OCI-LY1 (cell line): ENCODE measurements around the gene NCF2.

Experiments
- H2AFZ ChIP-seq: fragments of 200-600 bp; sonication (generic), shearing (Covaris generic); 2 replicates; pipeline ENCODE4 v1.6.0; 2014; ENCODE audit warnings: antibody characterized with exemption, mild to moderate bottlenecking, low read length
- H3F3A ChIP-seq: fragments of 200-600 bp; sonication (generic), shearing (Covaris generic); 2 replicates; pipeline ENCODE4 v1.6.0; 2014; ENCODE audit warnings: mild to moderate bottlenecking, antibody characterized with exemption, low read length, moderate library complexity; ENCODE audit not compliant: insufficient read depth
- H3K27ac ChIP-seq: fragments of 200-600 bp; sonication (generic); 2 replicates; pipeline ENCODE4 v1.5.1; 2014; ENCODE audit warnings: low read length, mixed run types, mild to moderate bottlenecking, low read depth; ENCODE audit not compliant: poor library complexity, severe bottlenecking
- H3K27me3 ChIP-seq: fragments of 200-600 bp; sonication (generic); 2 replicates; pipeline ENCODE4 v1.6.0; 2014; ENCODE audit warnings: antibody characterized with exemption, mild to moderate bottlenecking, low read length, moderate library complexity; ENCODE audit not compliant: insufficient read depth
- H3K36me3 ChIP-seq: fragments of 200-600 bp; sonication (generic); 2 replicates; pipeline ENCODE4 v1.6.1; 2014; ENCODE audit warnings: mild to moderate bottlenecking, antibody characterized with exemption, low read length, moderate library complexity, mixed read lengths; ENCODE audit not compliant: insufficient read depth
- H3K4me1 ChIP-seq: fragments of 200-600 bp; sonication (generic); 2 replicates; pipeline ENCODE4 v1.5.1; 2014; ENCODE audit warnings: mild to moderate bottlenecking, low read length, moderate library complexity; ENCODE audit not compliant: insufficient read depth, severe bottlenecking
- H3K4me2 ChIP-seq: fragments of 200-600 bp; sonication (generic), shearing (Covaris generic); 2 replicates; pipeline ENCODE4 v1.6.1; 2014; ENCODE audit warnings: low read length
- H3K4me3 ChIP-seq: fragments of 200-600 bp; sonication (generic); 2 replicates; pipeline ENCODE4 v1.5.1; 2014; ENCODE audit warnings: low read length, low read depth, mild to moderate bottlenecking, mixed read lengths; ENCODE audit not compliant: poor library complexity, severe bottlenecking
- H3K79me2 ChIP-seq: fragments of 200-600 bp; shearing (Covaris generic); 2 replicates; pipeline ENCODE4 v1.6.1; 2016; ENCODE audit warnings: mixed run types, low read length, mixed read lengths; ENCODE audit not compliant: insufficient read depth
- H3K9ac ChIP-seq: fragments of 200-600 bp; sonication (generic), shearing (Covaris generic); 2 replicates; pipeline ENCODE4 v1.6.1; 2014; ENCODE audit warnings: mild to moderate bottlenecking, low read length, mixed read lengths
- H3K9me2 ChIP-seq: fragments of 200-600 bp; sonication (generic), shearing (Covaris generic); 2 replicates; pipeline ENCODE4 v1.6.1; 2014; ENCODE audit warnings: low read depth, mild to moderate bottlenecking, low read length, mixed read lengths
- H3K9me3 ChIP-seq: fragments of 200-600 bp; shearing (Covaris generic); 2 replicates; pipeline ENCODE4 v1.6.1; 2014; ENCODE audit warnings: low read length, mixed read lengths
- H4K20me1 ChIP-seq: fragments of 200-600 bp; sonication (generic), shearing (Covaris generic); 2 replicates; pipeline ENCODE4 v1.6.0; 2016; ENCODE audit warnings: mild to moderate bottlenecking, low read length; ENCODE audit not compliant: insufficient read depth
- CTCF ChIP-seq: fragments of 200-600 bp; sonication (generic), shearing (Covaris generic); IDR thresholded peaks from 2 replicates; pipeline ENCODE4 v1.5.1; 2017; ENCODE audit warnings: mild to moderate bottlenecking, antibody characterized with exemption, low read length, moderate library complexity, mixed read lengths
- EZH2 ChIP-seq: fragments of 200-600 bp; sonication (generic), shearing (Covaris generic); IDR thresholded peaks from 2 replicates; pipeline ENCODE4 v1.8.0; 2017; ENCODE audit warnings: borderline replicate concordance, mixed run types, mild to moderate bottlenecking, antibody characterized with exemption, low read length, moderate library complexity, mixed read lengths

NCF2 gene

GRCh38 chr1:183554577-183554976, 35.7 kb downstream of the NCF2 start:
- no peaks in the 10 kb centered on the region for H3K4me1 ChIP-seq
- H2AFZ ChIP-seq: no peak overlapping the region
- no peak overlapping the region for H3K27ac ChIP-seq
- H3K4me2 ChIP-seq: no peak overlapping the region
- no peak for TF ChIP-seq CTCF
- TF ChIP-seq EZH2: no peak
- H3K4me3 ChIP-seq: no peak overlapping the region
- no peaks in the 10 kb centered on the region for H3F3A ChIP-seq
- H3K36me3 ChIP-seq: peaks cover 67% of the 10 kb centered on the region
- H3K9ac ChIP-seq: no peak overlapping the region
- no peaks in the 10 kb centered on the region for H3K27me3 ChIP-seq
- no peaks in the 10 kb centered on the region for H4K20me1 ChIP-seq
- H3K9me2 ChIP-seq: no peaks in the 10 kb centered on the region
- H3K9me3 ChIP-seq: no peaks in the 10 kb centered on the region
- no peaks in the 10 kb centered on the region for H3K79me2 ChIP-seq

- Histone ChIP-seq H3K4me3 (no peak overlapping the region), H3K4me2 (no peak overlapping the region), H3K36me3 (peaks cover 75% of the 10 kb centered on the region), H3K9ac (no peak overlapping the region), H3K9me2 (no peaks in the 10 kb centered on the region), H3K4me1 (no peaks in the 10 kb centered on the region), H3K9me3 (no peaks in the 10 kb centered on the region), H3K27ac (no peak overlapping the region), H3F3A (no peaks in the 10 kb centered on the region), H3K27me3 (no peaks in the 10 kb centered on the region), H3K79me2 (no peaks in the 10 kb centered on the region), H2AFZ (no peak overlapping the region), H4K20me1 (no peaks in the 10 kb centered on the region)
- TF ChIP-seq EZH2 (no peak), CTCF (no peak)
Observed at GRCh38 chr1:183553764-183554163, 36.5 kb downstream of the NCF2 start.

GRCh38 chr1:183553331-183553730, 36.9 kb downstream of the NCF2 start:
- Histone ChIP-seq H3K36me3 (peaks cover 79% of the 10 kb centered on the region), H3K9me2 (no peaks in the 10 kb centered on the region), H2AFZ (no peak overlapping the region), H3K27me3 (no peaks in the 10 kb centered on the region), H3K79me2 (no peaks in the 10 kb centered on the region), H3K4me1 (no peaks in the 10 kb centered on the region), H3K4me2 (no peak overlapping the region), H3K4me3 (no peak overlapping the region), H4K20me1 (no peaks in the 10 kb centered on the region), H3K9ac (no peak overlapping the region), H3K27ac (no peak overlapping the region), H3K9me3 (no peaks in the 10 kb centered on the region), H3F3A (no peaks in the 10 kb centered on the region)
- TF ChIP-seq EZH2 (no peak), CTCF (no peak)
